22Rv1 (cell line): Measurements from ENCODE around the gene TMC1.

ENCODE experiments used
- H3K27ac ChIP-seq: fragments of 450-650 bp; 2 replicates; pipeline ENCODE4 v1.5.1; 2017
- CTCF ChIP-seq: fragments of 450-650 bp; IDR thresholded peaks from 2 replicates; pipeline ENCODE4 v1.5.1; 2017; ENCODE audit warnings: mild to moderate bottlenecking
- ZFX ChIP-seq: fragments of 450-650 bp; IDR thresholded peaks from 2 replicates; pipeline ENCODE4 v1.6.1; 2017; ENCODE audit warnings: antibody characterized with exemption, borderline replicate concordance

TMC1 gene

GRCh38 chr9:72681283-72681630, 159.8 kb downstream of the TMC1 start:
- no peak for TF ChIP-seq ZFX
- no peak for TF ChIP-seq CTCF
- no peak overlapping the region for H3K27ac ChIP-seq

- H3K27ac ChIP-seq: no peak overlapping the region
- TF ChIP-seq CTCF (no peak), ZFX (no peak)
Measured at GRCh38 chr9:72684615-72685014, 163.2 kb downstream of the TMC1 start.

- no peak for TF ChIP-seq CTCF
- no peak for TF ChIP-seq ZFX
- H3K27ac ChIP-seq: no peak overlapping the region
Measured at GRCh38 chr9:72685911-72686310, 164.5 kb downstream of the TMC1 start.

GRCh38 chr9:72687331-72687730, 165.9 kb downstream of the TMC1 start:
- TF ChIP-seq CTCF (no peak), ZFX (no peak)
- no peak overlapping the region for H3K27ac ChIP-seq

- TF ChIP-seq CTCF (no peak), ZFX (no peak)
Measured at GRCh38 chr9:72691671-72692070, 170.3 kb downstream of the TMC1 start.

GRCh38 chr9:72695365-72695764, 174.0 kb downstream of the TMC1 start:
- H3K27ac ChIP-seq: no peak overlapping the region
- TF ChIP-seq ZFX: no peak
- TF ChIP-seq CTCF: peak; percentile 26; the same call in 1 of the 2 replicates

More at GRCh38 chr9:72691671-72692070, 170.3 kb downstream of the TMC1 start:
- no peak overlapping the region for H3K27ac ChIP-seq

- no peak overlapping the region for H3K27ac ChIP-seq
- TF ChIP-seq ZFX (no peak), CTCF (no peak)
Measured at GRCh38 chr9:72696511-72696910, 175.1 kb downstream of the TMC1 start.
